ENCODE measurements around the gene WRAP53.

WRAP53 gene

DNA sequence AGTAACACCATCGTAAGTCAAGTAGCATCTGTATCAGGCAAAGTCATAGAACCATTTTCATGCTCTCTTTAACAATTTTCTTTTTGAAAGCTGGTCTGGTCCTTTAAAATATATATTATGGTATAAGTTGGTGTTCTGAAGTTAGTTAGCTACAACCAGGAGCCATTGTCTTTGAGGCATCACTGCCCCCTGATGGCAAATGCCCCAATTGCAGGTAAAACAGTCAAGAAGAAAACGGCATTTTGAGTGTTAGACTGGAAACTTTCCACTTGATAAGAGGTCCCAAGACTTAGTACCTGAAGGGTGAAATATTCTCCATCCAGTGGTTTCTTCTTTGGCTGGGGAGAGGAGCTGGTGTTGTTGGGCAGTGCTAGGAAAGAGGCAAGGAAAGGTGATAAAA lies 15.0 kb upstream of the WRAP53 start:
- TF ChIP-seq OSR1 (CRISPR knock-in tag; IDR thresholded peaks at IDR 0.05): no peak
- no peak for TF ChIP-seq CSDC2 (CRISPR knock-in tag; IDR thresholded peaks at IDR 0.05)

DNA sequence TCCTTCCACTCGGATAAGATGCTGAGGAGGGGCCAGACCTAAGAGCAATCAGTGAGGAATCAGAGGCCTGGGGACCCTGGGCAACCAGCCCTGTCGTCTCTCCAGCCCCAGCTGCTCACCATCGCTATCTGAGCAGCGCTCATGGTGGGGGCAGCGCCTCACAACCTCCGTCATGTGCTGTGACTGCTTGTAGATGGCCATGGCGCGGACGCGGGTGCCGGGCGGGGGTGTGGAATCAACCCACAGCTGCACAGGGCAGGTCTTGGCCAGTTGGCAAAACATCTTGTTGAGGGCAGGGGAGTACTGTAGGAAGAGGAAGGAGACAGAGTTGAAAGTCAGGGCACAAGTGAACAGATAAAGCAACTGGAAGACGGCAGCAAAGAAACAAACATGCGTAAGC lies 13.3 kb upstream of the WRAP53 start:
- no peak for ATAC-seq
- TF ChIP-seq BACH2 (CRISPR knock-in tag; IDR thresholded peaks at IDR 0.05; ENCODE audit: borderline replicate concordance) (no peak), GLIS3 (CRISPR knock-in tag; IDR thresholded peaks at IDR 0.05) (no peak), ARNTL (CRISPR knock-in tag; IDR thresholded peaks at IDR 0.05; ENCODE audit: borderline replicate concordance, low read depth) (no peak), ESRRG (CRISPR knock-in tag; IDR thresholded peaks at IDR 0.05) (no peak)

More for the DNA sequence above, 15.0 kb upstream of the WRAP53 start:
- no peak for ATAC-seq

GRCh38 chr17:7676533-7676932 lies 11.7 kb upstream of the WRAP53 start:
- no peak for ATAC-seq
- TF ChIP-seq SNAI2 (CRISPR knock-in tag; IDR thresholded peaks at IDR 0.05): no peak

DNA sequence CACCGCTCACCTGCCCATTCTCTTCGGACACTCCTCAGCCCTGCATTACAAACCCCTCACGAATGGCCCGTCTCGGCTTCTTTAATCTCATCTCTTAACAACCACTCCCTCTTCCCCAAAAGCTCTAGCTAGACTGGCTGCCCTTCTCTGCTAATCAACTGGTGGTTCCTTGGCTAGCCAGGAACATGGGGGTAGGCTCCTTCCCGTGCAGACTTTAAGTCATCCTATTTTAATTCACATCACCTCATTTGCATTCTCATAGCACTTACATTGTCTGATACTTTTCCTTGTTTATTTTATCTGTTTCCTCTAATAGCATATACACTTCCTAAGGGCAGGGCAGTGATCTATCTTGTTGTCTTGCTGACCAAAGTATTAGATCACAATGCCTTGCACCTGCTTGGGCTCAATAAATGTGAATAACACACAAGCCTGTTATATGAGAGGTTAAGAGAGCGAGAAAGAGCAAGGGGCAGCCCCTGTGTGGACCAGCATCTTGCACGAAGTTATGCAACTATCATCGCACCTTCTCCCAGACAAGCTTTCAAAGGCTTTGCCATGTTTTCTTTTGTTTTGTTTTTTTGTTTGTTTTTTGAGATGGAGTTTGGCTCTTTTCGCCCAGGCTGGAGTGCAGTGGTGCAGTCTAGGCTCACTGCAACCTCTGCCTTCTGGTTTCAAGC lies 10.7 kb upstream of the WRAP53 start:
- ATAC-seq: no peak
- TF ChIP-seq SNAI2 (CRISPR knock-in tag; IDR thresholded peaks at IDR 0.05) (no peak), ZNF70 (CRISPR knock-in tag; IDR thresholded peaks at IDR 0.05) (no peak), OSR1 (CRISPR knock-in tag; IDR thresholded peaks at IDR 0.05) (no peak), PATZ1 (CRISPR knock-in tag; IDR thresholded peaks at IDR 0.05; ENCODE audit: borderline replicate concordance) (no peak), ZC3H10 (CRISPR knock-in tag; IDR thresholded peaks at IDR 0.05) (no peak), ESRRG (CRISPR knock-in tag; IDR thresholded peaks at IDR 0.05) (no peak), BACH2 (CRISPR knock-in tag; IDR thresholded peaks at IDR 0.05; ENCODE audit: borderline replicate concordance) (no peak), ZFP3 (CRISPR knock-in tag; IDR thresholded peaks at IDR 0.05) (no peak), ARNTL (CRISPR knock-in tag; IDR thresholded peaks at IDR 0.05; ENCODE audit: borderline replicate concordance, low read depth) (no peak), POU6F1 (CRISPR knock-in tag; IDR thresholded peaks at IDR 0.05; ENCODE audit: borderline replicate concordance, low read depth) (no peak), CSDC2 (CRISPR knock-in tag; IDR thresholded peaks at IDR 0.05) (no peak), ISL1 (CRISPR knock-in tag; IDR thresholded peaks at IDR 0.05) (no peak)

- no peak for ATAC-seq
- TF ChIP-seq ISL1 (CRISPR knock-in tag; IDR thresholded peaks at IDR 0.05): no peak
- TF ChIP-seq, protein P1, sequence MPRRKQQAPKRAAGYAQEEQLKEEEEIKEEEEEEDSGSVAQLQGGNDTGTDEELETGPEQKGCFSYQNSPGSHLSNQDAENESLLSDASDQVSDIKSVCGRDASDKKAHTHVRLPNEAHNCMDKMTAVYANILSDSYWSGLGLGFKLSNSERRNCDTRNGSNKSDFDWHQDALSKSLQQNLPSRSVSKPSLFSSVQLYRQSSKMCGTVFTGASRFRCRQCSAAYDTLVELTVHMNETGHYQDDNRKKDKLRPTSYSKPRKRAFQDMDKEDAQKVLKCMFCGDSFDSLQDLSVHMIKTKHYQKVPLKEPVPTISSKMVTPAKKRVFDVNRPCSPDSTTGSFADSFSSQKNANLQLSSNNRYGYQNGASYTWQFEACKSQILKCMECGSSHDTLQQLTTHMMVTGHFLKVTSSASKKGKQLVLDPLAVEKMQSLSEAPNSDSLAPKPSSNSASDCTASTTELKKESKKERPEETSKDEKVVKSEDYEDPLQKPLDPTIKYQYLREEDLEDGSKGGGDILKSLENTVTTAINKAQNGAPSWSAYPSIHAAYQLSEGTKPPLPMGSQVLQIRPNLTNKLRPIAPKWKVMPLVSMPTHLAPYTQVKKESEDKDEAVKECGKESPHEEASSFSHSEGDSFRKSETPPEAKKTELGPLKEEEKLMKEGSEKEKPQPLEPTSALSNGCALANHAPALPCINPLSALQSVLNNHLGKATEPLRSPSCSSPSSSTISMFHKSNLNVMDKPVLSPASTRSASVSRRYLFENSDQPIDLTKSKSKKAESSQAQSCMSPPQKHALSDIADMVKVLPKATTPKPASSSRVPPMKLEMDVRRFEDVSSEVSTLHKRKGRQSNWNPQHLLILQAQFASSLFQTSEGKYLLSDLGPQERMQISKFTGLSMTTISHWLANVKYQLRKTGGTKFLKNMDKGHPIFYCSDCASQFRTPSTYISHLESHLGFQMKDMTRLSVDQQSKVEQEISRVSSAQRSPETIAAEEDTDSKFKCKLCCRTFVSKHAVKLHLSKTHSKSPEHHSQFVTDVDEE (CRISPR knock-in tag; IDR thresholded peaks at IDR 0.05): no peak
- TF ChIP-seq ZFP3 (CRISPR knock-in tag; IDR thresholded peaks at IDR 0.05): no peak
- no peak for TF ChIP-seq PATZ1 (CRISPR knock-in tag; IDR thresholded peaks at IDR 0.05; ENCODE audit: borderline replicate concordance)
- TF ChIP-seq TCF4 (CRISPR knock-in tag; IDR thresholded peaks at IDR 0.05; ENCODE audit: borderline replicate concordance): no peak
- TF ChIP-seq ZNF70 (CRISPR knock-in tag; IDR thresholded peaks at IDR 0.05): no peak
- no peak for TF ChIP-seq PPARA (CRISPR knock-in tag; IDR thresholded peaks at IDR 0.05; ENCODE audit: borderline replicate concordance)
- TF ChIP-seq RARB (CRISPR knock-in tag; IDR thresholded peaks at IDR 0.05): no peak
- no peak for TF ChIP-seq ZNF565 (CRISPR knock-in tag; conservative IDR thresholded peaks at IDR 0.05; ENCODE audit: low read depth)
- no peak for TF ChIP-seq OSR1 (CRISPR knock-in tag; IDR thresholded peaks at IDR 0.05)
- TF ChIP-seq SNAI2 (CRISPR knock-in tag; IDR thresholded peaks at IDR 0.05): no peak
- TF ChIP-seq CREB5 (CRISPR knock-in tag; IDR thresholded peaks at IDR 0.05; ENCODE audit: low read depth): no peak
- TF ChIP-seq CSRNP3 (CRISPR knock-in tag; IDR thresholded peaks at IDR 0.05): no peak
Observed at GRCh38 chr17:7684851-7685532, 3.3 kb upstream of the WRAP53 start.
